Measurements from ENCODE around the gene DLX2. TPM values are rescaled to one million over a fixed set of nuclear protein-coding genes. Genes with fewer than 3 reads are reported as not detected.
A peak's percentile ranks its signal among the peaks of the same experiment; 100 is the strongest.

The DLX2 gene
- total RNA-seq, 1 experiment from 2014 or later = 0.76 TPM

DNA sequence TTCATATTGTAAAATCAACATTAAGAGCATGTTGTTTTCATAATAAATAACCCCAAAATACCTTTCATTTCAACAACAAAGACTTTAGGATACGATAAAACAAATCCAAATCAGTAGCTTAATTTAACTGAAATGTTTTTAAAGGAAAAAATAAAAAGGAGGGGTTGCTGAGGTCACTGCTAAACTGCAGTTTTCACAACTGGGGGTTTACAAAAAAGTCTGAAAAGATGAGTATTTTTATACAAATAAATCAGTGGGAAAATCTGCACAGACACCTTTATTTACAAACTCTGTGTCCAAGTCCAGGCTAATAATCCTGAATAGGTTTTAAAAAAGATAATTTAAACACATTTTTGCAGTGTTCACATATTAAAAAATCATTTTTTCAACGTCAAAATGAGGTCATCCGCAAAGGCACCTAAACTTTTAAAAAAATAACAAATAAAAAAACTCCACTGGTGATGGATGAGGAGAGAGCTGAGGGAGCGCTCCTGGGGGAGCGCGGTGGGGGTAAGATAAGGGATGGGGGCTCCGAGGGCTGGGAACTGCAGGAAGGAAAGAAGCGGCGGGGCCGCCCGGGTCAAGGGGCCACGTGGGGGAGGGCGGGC, 3.1 kb downstream of the DLX2 start:
- Histone ChIP-seq H3K79me2 (ENCODE audit: low read depth) (no peaks in the 10 kb centered on the region), H3K27me3 (ENCODE audit: insufficient read depth, low read depth) (no peaks in the 10 kb centered on the region), H3K9me3 (ENCODE audit: insufficient read depth, low read depth) (no peaks in the 10 kb centered on the region), H3K4me2 (peak overlapping the region; percentile 95), H3K4me3 (peak overlapping the region; percentile 68), H3K4me1 (replicated peaks; ENCODE audit: insufficient read depth) (peaks cover 48% of the 10 kb centered on the region), H3K9me2 (ENCODE audit: insufficient read depth) (no peaks in the 10 kb centered on the region), H2AFZ (peak overlapping the region; percentile 80), H3K27ac (peak overlapping the region; percentile 37), H4K20me1 (ENCODE audit: insufficient read depth) (no peaks in the 10 kb centered on the region), H3K36me3 (ENCODE audit: low read depth) (no peaks in the 10 kb centered on the region), H3F3A (ENCODE audit: insufficient read depth, low read depth) (peaks cover 46% of the 10 kb centered on the region)
- ChIA-PET POLR2A (ENCODE audit: unreplicated experiment) (interaction anchor here (0.5 to 0.7 kb wide), 5 partner anchors 17 to 1170 kb away, joined by 3 to 5 read pairs (median 3); no protein-coding TSS in a partner anchor), CTCF (interaction anchor here (0.5 to 1.0 kb wide), 8 partner anchors 28 to 615 kb away, joined by 3 to 11 read pairs (median 4); partner anchors contain the start of genes HAT1 and SLC25A12)
- DNase-seq = no peak
- TF ChIP-seq, protein P1, sequence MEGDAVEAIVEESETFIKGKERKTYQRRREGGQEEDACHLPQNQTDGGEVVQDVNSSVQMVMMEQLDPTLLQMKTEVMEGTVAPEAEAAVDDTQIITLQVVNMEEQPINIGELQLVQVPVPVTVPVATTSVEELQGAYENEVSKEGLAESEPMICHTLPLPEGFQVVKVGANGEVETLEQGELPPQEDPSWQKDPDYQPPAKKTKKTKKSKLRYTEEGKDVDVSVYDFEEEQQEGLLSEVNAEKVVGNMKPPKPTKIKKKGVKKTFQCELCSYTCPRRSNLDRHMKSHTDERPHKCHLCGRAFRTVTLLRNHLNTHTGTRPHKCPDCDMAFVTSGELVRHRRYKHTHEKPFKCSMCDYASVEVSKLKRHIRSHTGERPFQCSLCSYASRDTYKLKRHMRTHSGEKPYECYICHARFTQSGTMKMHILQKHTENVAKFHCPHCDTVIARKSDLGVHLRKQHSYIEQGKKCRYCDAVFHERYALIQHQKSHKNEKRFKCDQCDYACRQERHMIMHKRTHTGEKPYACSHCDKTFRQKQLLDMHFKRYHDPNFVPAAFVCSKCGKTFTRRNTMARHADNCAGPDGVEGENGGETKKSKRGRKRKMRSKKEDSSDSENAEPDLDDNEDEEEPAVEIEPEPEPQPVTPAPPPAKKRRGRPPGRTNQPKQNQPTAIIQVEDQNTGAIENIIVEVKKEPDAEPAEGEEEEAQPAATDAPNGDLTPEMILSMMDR (conservative IDR thresholded peaks at IDR 0.05) = peak; percentile 7; the same call in 1 of the 2 replicates
- TF ChIP-seq EZH2 (IDR thresholded peaks at IDR 0.05; ENCODE audit: low read depth) = no peak
- intact Hi-C loops (cut with micrococcal nuclease; ENCODE audit: unreplicated experiment) = loop anchor here (1.0 to 10.0 kb wide), 4 partner anchors 154 to 1125 kb away; partner anchors contain the start of genes DCAF17, METTL8 and PDK1
- BruUV-seq (replicated peaks) = no TSS peak

DNA sequence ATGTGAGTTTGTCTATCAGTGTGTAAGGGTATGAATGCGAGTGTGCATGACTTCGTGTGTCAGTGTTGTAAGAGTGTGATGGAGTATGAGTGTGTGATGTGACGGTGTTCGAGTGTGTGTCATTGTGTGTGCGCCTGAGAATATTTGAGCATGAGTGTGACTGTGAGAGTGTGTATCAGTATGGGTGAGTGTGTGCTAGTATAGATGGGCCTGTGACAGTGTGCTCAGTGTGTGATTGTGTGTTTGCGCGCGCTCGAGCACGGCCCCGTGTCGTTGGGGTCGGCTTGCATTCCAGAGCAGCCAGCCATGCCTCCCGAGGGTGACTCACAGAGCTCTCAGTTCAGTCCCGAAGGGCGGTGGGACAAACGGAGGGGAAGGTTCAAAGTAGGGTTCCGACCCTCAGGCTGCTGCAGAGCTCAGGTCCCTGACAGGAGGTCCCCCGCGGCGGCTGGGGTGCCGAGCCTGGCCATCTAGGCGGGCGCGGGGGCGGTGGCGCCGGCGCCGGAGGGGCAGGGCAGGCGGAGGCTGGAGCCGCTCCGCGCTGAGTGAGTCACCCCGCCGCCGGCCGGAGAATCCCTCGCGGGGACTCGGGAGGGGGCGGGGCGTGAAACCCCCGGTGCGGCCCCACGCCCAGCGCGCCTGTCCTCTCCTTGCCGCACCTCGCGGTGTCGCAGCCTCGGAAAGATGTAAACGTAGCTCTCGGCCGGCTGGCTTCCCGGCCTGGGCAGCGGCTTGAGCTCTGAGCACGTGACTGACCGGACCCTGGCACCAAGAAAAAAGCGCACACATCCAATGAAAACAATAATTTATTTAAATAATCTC, 3.8 kb downstream of the DLX2 start:
- Histone ChIP-seq H3K79me2 (ENCODE audit: low read depth) (no peaks in the 10 kb centered on the region), H4K20me1 (ENCODE audit: insufficient read depth) (no peaks in the 10 kb centered on the region), H3K4me1 (replicated peaks; ENCODE audit: insufficient read depth) (peaks cover 52% of the 10 kb centered on the region), H3K27me3 (ENCODE audit: insufficient read depth, low read depth) (no peaks in the 10 kb centered on the region), H3K4me2 (peak overlapping the region; percentile 95), H3K27ac (peak overlapping the region; percentile 37), H3F3A (ENCODE audit: insufficient read depth, low read depth) (peaks cover 46% of the 10 kb centered on the region), H3K4me3 (peak overlapping the region; percentile 68), H3K9me3 (ENCODE audit: insufficient read depth, low read depth) (no peaks in the 10 kb centered on the region), H3K9me2 (ENCODE audit: insufficient read depth) (no peaks in the 10 kb centered on the region), H3K36me3 (ENCODE audit: low read depth) (no peaks in the 10 kb centered on the region), H2AFZ (peak overlapping the region; percentile 80)
- DNase-seq = peak; percentile 84 to 98
- intact Hi-C loops (cut with micrococcal nuclease; ENCODE audit: unreplicated experiment) = loop anchor here (1.0 to 2.0 kb wide), 3 partner anchors 154 to 458 kb away; partner anchors contain the start of gene PDK1
- TF ChIP-seq, protein P1 (conservative IDR thresholded peaks at IDR 0.05) = no peak; the same call in 1 of the 2 replicates
- no peak for TF ChIP-seq EZH2 (IDR thresholded peaks at IDR 0.05; ENCODE audit: low read depth)
- CTCF ChIA-PET = interaction anchor here (0.5 to 1.0 kb wide), 6 partner anchors 28 to 616 kb away, joined by 3 to 5 read pairs (median 4); partner anchors contain the start of genes HAT1 and SLC25A12
- POLR2A ChIA-PET (ENCODE audit: unreplicated experiment) = interaction anchor here (0.7 kb wide), 3 partner anchors 16 to 1169 kb away, joined by 3 to 5 read pairs (median 4); no protein-coding TSS in a partner anchor
- TSS peak; percentile 8 for BruUV-seq (replicated peaks)

- no peaks in the 10 kb centered on the region for H3K9me3 ChIP-seq (ENCODE audit: insufficient read depth, low read depth)
- peak overlapping the region; percentile 68; the same call in 1 of the 2 replicates for H3K4me3 ChIP-seq
- H3K9me2 ChIP-seq (ENCODE audit: insufficient read depth) = no peaks in the 10 kb centered on the region
- ChIA-PET CTCF (no interaction called here), POLR2A (ENCODE audit: unreplicated experiment) (interaction anchor here (0.6 kb wide), 1 partner anchor 176 kb away, joined by 3 read pairs; the partner anchor contains the start of gene HAT1)
- H3F3A ChIP-seq (ENCODE audit: insufficient read depth, low read depth) = peaks cover 47% of the 10 kb centered on the region
- intact Hi-C loops (cut with micrococcal nuclease; ENCODE audit: unreplicated experiment) = loop anchor here (1.0 to 2.0 kb wide), 2 partner anchors 175 to 459 kb away; partner anchors contain the start of gene PDK1
- peak overlapping the region; percentile 37 for H3K27ac ChIP-seq
- DNase-seq = no peak
- BruUV-seq (replicated peaks) = no TSS peak
- H3K36me3 ChIP-seq (ENCODE audit: low read depth) = no peaks in the 10 kb centered on the region
- H3K4me1 ChIP-seq (replicated peaks; ENCODE audit: insufficient read depth) = peaks cover 51% of the 10 kb centered on the region
- H3K79me2 ChIP-seq (ENCODE audit: low read depth) = no peaks in the 10 kb centered on the region
- TF ChIP-seq, protein P1 (conservative IDR thresholded peaks at IDR 0.05) = no peak
- TF ChIP-seq EZH2 (IDR thresholded peaks at IDR 0.05; ENCODE audit: low read depth) = no peak
- no peaks in the 10 kb centered on the region for H3K27me3 ChIP-seq (ENCODE audit: insufficient read depth, low read depth)
- peak overlapping the region; percentile 95 for H3K4me2 ChIP-seq
- no peak overlapping the region; the same call in 1 of the 2 replicates for H2AFZ ChIP-seq
- H4K20me1 ChIP-seq (ENCODE audit: insufficient read depth) = no peaks in the 10 kb centered on the region
Observed at GRCh38 chr2:172098287-172098649, 4.4 kb downstream of the DLX2 start.

Data from PC-9 (cell line).